ENCODE results near the gene NALCN. TPM values are rescaled to one million over a fixed set of nuclear protein-coding genes. Genes with fewer than 3 reads are reported as not detected.
A peak's percentile ranks its signal among the peaks of the same experiment; 100 is the strongest.
"Not testable (repeated sequence)": the region's sequence is repeated elsewhere in the genome, so short reads cannot be mapped to it uniquely, and the experiment has no call there.

Gene NALCN
- total RNA-seq, 1 donor from 2014 or later: 1.1 TPM

DNA sequence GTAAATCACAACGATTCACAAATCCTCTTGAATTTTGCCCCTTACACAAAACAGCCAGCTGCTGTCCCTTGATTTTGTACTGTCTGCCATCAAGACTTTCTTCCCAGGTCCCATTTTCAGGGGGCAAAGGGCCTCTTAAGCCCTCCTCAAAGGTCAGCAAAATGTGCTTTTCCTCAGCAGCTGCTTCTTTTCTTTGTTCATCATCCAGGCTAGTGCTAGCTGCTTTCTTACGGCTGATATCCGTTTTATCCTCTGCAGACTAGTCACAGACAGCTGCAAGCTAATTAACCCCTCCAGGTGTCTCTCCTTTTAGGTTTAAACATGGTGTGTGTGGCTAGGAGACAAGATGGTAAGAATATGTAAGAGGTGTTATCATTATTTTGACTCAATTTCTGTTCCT is 90.9 kb downstream of the NALCN start:
- H3K9ac ChIP-seq (ENCODE audit: low read length): no peak overlapping the region
- H3K27me3 ChIP-seq (ENCODE audit: insufficient read depth, low read length): no peaks in the 10 kb centered on the region
- H3K9me3 ChIP-seq (ENCODE audit: insufficient read depth, low read depth, low read length): no peaks in the 10 kb centered on the region
- no peaks in the 10 kb centered on the region for H3K36me3 ChIP-seq (ENCODE audit: insufficient read depth, low read length)
- Mint-ChIP-seq H3K27me3 (ENCODE audit: low read depth, unreplicated experiment) (no peaks in the 10 kb centered on the region), H3K4me3 (ENCODE audit: unreplicated experiment) (no peak overlapping the region), H3K4me1 (ENCODE audit: low read depth, unreplicated experiment) (no peaks in the 10 kb centered on the region), H3K27ac (ENCODE audit: unreplicated experiment) (no peak overlapping the region), H3K36me3 (ENCODE audit: low read depth, unreplicated experiment) (no peaks in the 10 kb centered on the region), H3K9me3 (ENCODE audit: unreplicated experiment) (no peaks in the 10 kb centered on the region)
- H3K4me2 ChIP-seq (ENCODE audit: low read length): no peak overlapping the region
- no peak for TF ChIP-seq EZH2 (IDR thresholded peaks at IDR 0.05; ENCODE audit: insufficient read depth, low read length)
- TF ChIP-seq, protein P1, sequence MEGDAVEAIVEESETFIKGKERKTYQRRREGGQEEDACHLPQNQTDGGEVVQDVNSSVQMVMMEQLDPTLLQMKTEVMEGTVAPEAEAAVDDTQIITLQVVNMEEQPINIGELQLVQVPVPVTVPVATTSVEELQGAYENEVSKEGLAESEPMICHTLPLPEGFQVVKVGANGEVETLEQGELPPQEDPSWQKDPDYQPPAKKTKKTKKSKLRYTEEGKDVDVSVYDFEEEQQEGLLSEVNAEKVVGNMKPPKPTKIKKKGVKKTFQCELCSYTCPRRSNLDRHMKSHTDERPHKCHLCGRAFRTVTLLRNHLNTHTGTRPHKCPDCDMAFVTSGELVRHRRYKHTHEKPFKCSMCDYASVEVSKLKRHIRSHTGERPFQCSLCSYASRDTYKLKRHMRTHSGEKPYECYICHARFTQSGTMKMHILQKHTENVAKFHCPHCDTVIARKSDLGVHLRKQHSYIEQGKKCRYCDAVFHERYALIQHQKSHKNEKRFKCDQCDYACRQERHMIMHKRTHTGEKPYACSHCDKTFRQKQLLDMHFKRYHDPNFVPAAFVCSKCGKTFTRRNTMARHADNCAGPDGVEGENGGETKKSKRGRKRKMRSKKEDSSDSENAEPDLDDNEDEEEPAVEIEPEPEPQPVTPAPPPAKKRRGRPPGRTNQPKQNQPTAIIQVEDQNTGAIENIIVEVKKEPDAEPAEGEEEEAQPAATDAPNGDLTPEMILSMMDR (IDR thresholded peaks at IDR 0.05; ENCODE audit: insufficient read depth, low read depth, low read length): no peak
- no peak overlapping the region for H2AFZ ChIP-seq (ENCODE audit: low read depth, low read length)
- DNase-seq (ENCODE audit: low read depth) (no peak), FAIRE-seq (no peak)
- H3K27ac ChIP-seq (ENCODE audit: low read depth, low read length): no peak overlapping the region
- H4K20me1 ChIP-seq (ENCODE audit: insufficient read depth, low read length): no peaks in the 10 kb centered on the region
- H3K4me3 ChIP-seq (ENCODE audit: insufficient read depth, low read depth, low read length): no peak overlapping the region
- H3K4me1 ChIP-seq (ENCODE audit: insufficient read depth, low read length): no peaks in the 10 kb centered on the region
- H3K79me2 ChIP-seq (ENCODE audit: insufficient read depth, low read length): no peaks in the 10 kb centered on the region

DNA sequence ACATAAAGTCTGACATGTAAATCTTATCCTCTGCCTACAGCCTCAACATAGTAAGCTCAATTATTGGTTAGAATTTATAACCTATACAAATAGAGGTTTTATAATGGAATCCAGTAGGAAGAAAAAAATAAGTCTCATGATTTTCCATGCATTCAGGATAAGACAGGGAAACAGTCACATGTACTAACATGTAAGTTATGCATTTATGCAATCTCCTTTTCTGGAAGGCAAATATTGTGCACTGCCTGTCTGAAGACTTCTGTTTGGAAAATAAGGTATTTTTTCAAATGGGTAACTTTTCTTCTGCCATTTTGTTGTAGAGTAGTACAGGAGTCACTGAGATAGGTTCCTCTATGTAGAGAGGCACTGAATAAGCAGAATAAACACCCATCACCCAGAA is 92.7 kb downstream of the NALCN start:
- no peaks in the 10 kb centered on the region for H3K4me1 ChIP-seq (ENCODE audit: insufficient read depth, low read length)
- H3K27ac ChIP-seq (ENCODE audit: low read depth, low read length): no peak overlapping the region
- H3K9me3 Mint-ChIP-seq (ENCODE audit: unreplicated experiment): no peaks in the 10 kb centered on the region
- TF ChIP-seq EZH2 (IDR thresholded peaks at IDR 0.05; ENCODE audit: insufficient read depth, low read length): no peak
- TF ChIP-seq, protein P1 (IDR thresholded peaks at IDR 0.05; ENCODE audit: insufficient read depth, low read depth, low read length): no peak
- H3K79me2 ChIP-seq (ENCODE audit: insufficient read depth, low read length): no peaks in the 10 kb centered on the region
- no peak overlapping the region for H3K9ac ChIP-seq (ENCODE audit: low read length)
- no peak overlapping the region for H3K4me3 Mint-ChIP-seq (ENCODE audit: unreplicated experiment)
- H3K27me3 ChIP-seq (ENCODE audit: insufficient read depth, low read length): no peaks in the 10 kb centered on the region
- no peaks in the 10 kb centered on the region for H3K27me3 Mint-ChIP-seq (ENCODE audit: low read depth, unreplicated experiment)
- FAIRE-seq: peak; percentile 5
- H2AFZ ChIP-seq (ENCODE audit: low read depth, low read length): no peak overlapping the region
- no peak overlapping the region for H3K4me2 ChIP-seq (ENCODE audit: low read length)
- H3K9me3 ChIP-seq (ENCODE audit: insufficient read depth, low read depth, low read length): no peaks in the 10 kb centered on the region
- H3K36me3 Mint-ChIP-seq (ENCODE audit: low read depth, unreplicated experiment): no peaks in the 10 kb centered on the region
- H3K36me3 ChIP-seq (ENCODE audit: insufficient read depth, low read length): no peaks in the 10 kb centered on the region
- DNase-seq (ENCODE audit: low read depth): no peak
- no peaks in the 10 kb centered on the region for H3K4me1 Mint-ChIP-seq (ENCODE audit: low read depth, unreplicated experiment)
- H3K4me3 ChIP-seq (ENCODE audit: insufficient read depth, low read depth, low read length): no peak overlapping the region
- H3K27ac Mint-ChIP-seq (ENCODE audit: unreplicated experiment): no peak overlapping the region
- no peaks in the 10 kb centered on the region for H4K20me1 ChIP-seq (ENCODE audit: insufficient read depth, low read length)

DNA sequence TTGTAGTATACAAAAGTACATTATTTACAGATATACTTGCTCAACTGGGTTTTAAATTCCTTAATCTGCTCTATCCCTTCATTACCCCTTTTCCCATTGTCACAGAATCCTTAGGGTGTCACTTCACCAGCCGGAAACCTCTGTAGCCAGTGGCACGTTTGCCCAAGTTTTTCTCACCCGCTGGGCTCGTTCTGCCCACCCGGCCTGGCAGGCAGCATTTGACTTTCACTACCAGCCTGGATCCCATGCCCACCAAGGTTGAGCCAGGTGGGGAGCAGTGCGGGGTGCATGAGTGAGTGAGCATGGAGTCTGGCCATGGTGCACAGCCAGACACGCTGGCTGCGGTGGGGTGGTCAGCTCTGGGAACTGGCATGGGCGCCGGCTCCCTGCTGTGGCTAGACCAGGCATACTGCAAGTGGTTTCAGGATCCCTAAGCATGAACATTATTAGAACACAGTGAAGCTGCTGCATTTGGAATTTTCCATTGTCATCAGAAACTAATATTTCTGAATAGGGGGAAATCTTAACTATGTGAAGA is 98.3 kb downstream of the NALCN start:
- Histone ChIP-seq H3K79me2 (ENCODE audit: insufficient read depth, low read length) (no peaks in the 10 kb centered on the region), H3K9ac (ENCODE audit: low read length) (no peak overlapping the region), H3K36me3 (ENCODE audit: insufficient read depth, low read length) (no peaks in the 10 kb centered on the region), H3K4me3 (ENCODE audit: insufficient read depth, low read depth, low read length) (no peak overlapping the region), H3K27ac (ENCODE audit: low read depth, low read length) (no peak overlapping the region), H3K9me3 (ENCODE audit: insufficient read depth, low read depth, low read length) (no peaks in the 10 kb centered on the region), H3K27me3 (ENCODE audit: insufficient read depth, low read length) (no peaks in the 10 kb centered on the region), H3K4me2 (ENCODE audit: low read length) (no peak overlapping the region), H2AFZ (ENCODE audit: low read depth, low read length) (no peak overlapping the region), H3K4me1 (ENCODE audit: insufficient read depth, low read length) (no peaks in the 10 kb centered on the region), H4K20me1 (ENCODE audit: insufficient read depth, low read length) (no peaks in the 10 kb centered on the region)
- no peak overlapping the region for H3K27ac Mint-ChIP-seq (ENCODE audit: unreplicated experiment)
- no peak for FAIRE-seq
- no peaks in the 10 kb centered on the region for H3K4me1 Mint-ChIP-seq (ENCODE audit: low read depth, unreplicated experiment)
- H3K27me3 Mint-ChIP-seq (ENCODE audit: low read depth, unreplicated experiment): no peaks in the 10 kb centered on the region
- no peak for DNase-seq (ENCODE audit: low read depth)
- H3K9me3 Mint-ChIP-seq (ENCODE audit: unreplicated experiment): no peaks in the 10 kb centered on the region
- no peak overlapping the region for H3K4me3 Mint-ChIP-seq (ENCODE audit: unreplicated experiment)
- no peaks in the 10 kb centered on the region for H3K36me3 Mint-ChIP-seq (ENCODE audit: low read depth, unreplicated experiment)
- no peak for TF ChIP-seq EZH2 (IDR thresholded peaks at IDR 0.05; ENCODE audit: insufficient read depth, low read length)
- TF ChIP-seq, protein P1 (IDR thresholded peaks at IDR 0.05; ENCODE audit: insufficient read depth, low read depth, low read length): no peak

DNA sequence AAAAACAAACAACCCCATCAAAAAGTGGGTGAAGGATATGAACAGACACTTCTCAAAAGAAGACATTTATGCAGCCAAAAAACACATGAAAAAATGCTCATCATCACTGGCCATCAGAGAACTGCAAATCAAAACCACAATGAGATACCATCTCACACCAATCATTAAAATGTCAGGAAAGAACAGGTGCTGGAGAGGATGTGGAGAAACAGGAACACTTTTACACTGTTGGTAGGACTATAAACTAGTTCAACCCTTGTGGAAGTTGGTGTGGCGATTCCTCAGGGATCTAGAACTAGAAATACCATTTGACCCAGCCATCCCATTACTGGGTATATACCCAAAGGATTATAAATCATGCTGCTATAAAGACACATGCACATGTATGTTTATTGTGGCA is 102.8 kb downstream of the NALCN start:
- not testable (repeated sequence) for H3K4me3 ChIP-seq (ENCODE audit: insufficient read depth, low read depth, low read length); H3K36me3 ChIP-seq (ENCODE audit: insufficient read depth, low read length); H3K27me3 Mint-ChIP-seq (ENCODE audit: low read depth, unreplicated experiment); H2AFZ ChIP-seq (ENCODE audit: low read depth, low read length); H3K27ac Mint-ChIP-seq (ENCODE audit: unreplicated experiment); H3K9ac ChIP-seq (ENCODE audit: low read length); H3K79me2 ChIP-seq (ENCODE audit: insufficient read depth, low read length); FAIRE-seq; H3K9me3 ChIP-seq (ENCODE audit: insufficient read depth, low read depth, low read length); H3K36me3 Mint-ChIP-seq (ENCODE audit: low read depth, unreplicated experiment); H3K9me3 Mint-ChIP-seq (ENCODE audit: unreplicated experiment); H3K27ac ChIP-seq (ENCODE audit: low read depth, low read length); H3K4me2 ChIP-seq (ENCODE audit: low read length); H4K20me1 ChIP-seq (ENCODE audit: insufficient read depth, low read length); H3K27me3 ChIP-seq (ENCODE audit: insufficient read depth, low read length); DNase-seq (ENCODE audit: low read depth); H3K4me3 Mint-ChIP-seq (ENCODE audit: unreplicated experiment)
- H3K4me1 Mint-ChIP-seq (ENCODE audit: low read depth, unreplicated experiment): peaks cover 14% of the 10 kb centered on the region
- peaks cover 15% of the 10 kb centered on the region for H3K4me1 ChIP-seq (ENCODE audit: insufficient read depth, low read length)

Measured in astrocyte (in vitro differentiated cells and primary cell).